HG02759 (cell line): Measurements from ENCODE around the gene PIEZO1.

Experiments used
- ATAC-seq: cut with Tn5 transposase; IDR thresholded peaks from one replicate; pipeline ENCODE4 v1.9.1; 2021; ENCODE audit warnings: mild to moderate bottlenecking, moderate library complexity; ENCODE audit not compliant: unreplicated experiment

Gene PIEZO1

GRCh38 chr16:88721815-88722755 is 62.9 kb downstream of the PIEZO1 start:
- no peak for ATAC-seq

- ATAC-seq, result no peak
These were observed 63.8 kb downstream of the PIEZO1 start for GRCh38 chr16:88721236-88721635.

GRCh38 chr16:88720396-88720970 is 64.5 kb downstream of the PIEZO1 start:
- no peak for ATAC-seq

GRCh38 chr16:88719933-88720296 is 65.1 kb downstream of the PIEZO1 start:
- ATAC-seq, result no peak

- no peak for ATAC-seq
These were observed 65.6 kb downstream of the PIEZO1 start for GRCh38 chr16:88719267-88719932.

- no peak for ATAC-seq
These were observed 66.8 kb downstream of the PIEZO1 start for GRCh38 chr16:88718178-88718577.

- ATAC-seq, result no peak
These were observed 68.4 kb downstream of the PIEZO1 start for GRCh38 chr16:88716601-88717001.

- no peak for ATAC-seq
These were observed 68.8 kb downstream of the PIEZO1 start for GRCh38 chr16:88716201-88716600.

- ATAC-seq, result no peak
These were observed 69.5 kb downstream of the PIEZO1 start for GRCh38 chr16:88715312-88716190.

- ATAC-seq, result no peak
These were observed 70.4 kb downstream of the PIEZO1 start for GRCh38 chr16:88714420-88715302.

GRCh38 chr16:88713568-88714419 is 71.2 kb downstream of the PIEZO1 start:
- no peak for ATAC-seq

GRCh38 chr16:88713054-88713453 is 72.0 kb downstream of the PIEZO1 start:
- ATAC-seq, result no peak

GRCh38 chr16:88712362-88712979 is 72.5 kb downstream of the PIEZO1 start:
- ATAC-seq, result no peak

- no peak for ATAC-seq
These were observed 73.2 kb downstream of the PIEZO1 start for GRCh38 chr16:88711750-88712340.

GRCh38 chr16:88710556-88710955 is 74.5 kb downstream of the PIEZO1 start:
- ATAC-seq, result no peak

GRCh38 chr16:88706965-88707826 is 77.8 kb downstream of the PIEZO1 start:
- no peak for ATAC-seq
